B cell (primary cell): ENCODE results near the gene NOTUM. TPM values are rescaled to one million over a fixed set of nuclear protein-coding genes. Genes with fewer than 3 reads are reported as not detected.

Experiments used
- ATAC-seq: fragments of 200-7000 bp; cut with Tn5 transposase; one replicate; pipeline ENCODE4 v1.10.0; 2021; ENCODE audit warnings: low read depth, mild to moderate bottlenecking, moderate number of reproducible peaks, moderate library complexity
- CTCF ChIA-PET: fragments of 350-600 bp; sonication (Branson Sonifier 250); formaldehyde crosslinking; loops from one replicate; lab custom pipeline; 2021; ENCODE audit warnings: antibody characterized with exemption, inconsistent platforms; lab: Charles Lee
- POLR2A ChIA-PET: fragments of 350-600 bp; sonication (Branson Sonifier 250); formaldehyde crosslinking; loops from one replicate; lab custom pipeline; 2021; ENCODE audit warnings: antibody characterized with exemption; lab: Charles Lee
- DNase-seq: peaks from one replicate; pipeline ENCODE4 v3.0.0; 2013
- H2AFZ ChIP-seq: 2 replicates; pipeline ENCODE4 v1.6.1; 2012; ENCODE audit warnings: mild to moderate bottlenecking, low read depth, low read length; ENCODE audit not compliant: insufficient read depth, poor library complexity, severe bottlenecking
- H3K27ac ChIP-seq, 2 donors: 1 replicate in 1 of 2; 2 replicates in 1 of 2; pipeline ENCODE4 v1.5.1; 2012 to 2013; ENCODE audit warnings: low read length in 2 of 2, mild to moderate bottlenecking in 2 of 2, moderate library complexity in 1 of 2
- H3K27me3 ChIP-seq, 4 experiments: fragments of 200-600 bp in 1 of 4; sonication (generic) in 1 of 4; replicated peaks in 1 of 4; 1 replicate in 2 of 4; 2 replicates in 2 of 4; pipeline versions ENCODE4 v1.6.1 to v1.7.0; 2013 to 2016; ENCODE audit warnings: low read length in 3 of 4, mild to moderate bottlenecking in 2 of 4, mixed read lengths in 1 of 4, moderate library complexity in 1 of 4; ENCODE audit not compliant: insufficient read depth in 4 of 4, control insufficient read depth in 3 of 4; ENCODE audit errors: control extremely low read depth in 1 of 4
- H3K36me3 ChIP-seq, 2 experiments: replicated peaks in 1 of 2; 1 replicate in 1 of 2; 2 replicates in 1 of 2; pipeline versions ENCODE4 v1.6.1 to v1.7.1; 2013; ENCODE audit warnings: low read length in 1 of 2; ENCODE audit not compliant: insufficient read depth in 2 of 2, control insufficient read depth in 1 of 2; ENCODE audit errors: control extremely low read depth in 1 of 2, extremely low read depth in 1 of 2
- H3K4me1 ChIP-seq, 2 donors: fragments of 200-600 bp in 1 of 2; sonication (generic) in 1 of 2; 1 replicate in 1 of 2; 2 replicates in 1 of 2; pipeline versions ENCODE4 v1.5.1 to v1.6.1; 2013 to 2017; ENCODE audit warnings: low read length in 2 of 2; ENCODE audit not compliant: control insufficient read depth in 2 of 2, insufficient read depth in 2 of 2
- H3K4me2 ChIP-seq: replicated peaks from 2 replicates; pipeline ENCODE3; 2012; ENCODE audit warnings: mild to moderate bottlenecking, low read depth, low read length; ENCODE audit not compliant: poor library complexity, severe bottlenecking
- H3K4me3 ChIP-seq, 5 experiments: fragments of 200-600 bp in 1 of 5; sonication (generic) in 1 of 5; 1 replicate in 3 of 5; 2 replicates in 2 of 5; pipeline versions ENCODE4 v1.5.1 to v1.7.0; 2011 to 2016; ENCODE audit warnings: low read length in 4 of 5, mild to moderate bottlenecking in 4 of 5, low read depth in 2 of 5, control low read depth in 1 of 5, moderate library complexity in 1 of 5; ENCODE audit not compliant: insufficient read depth in 1 of 5; ENCODE audit errors: control extremely low read depth in 1 of 5, extremely low read depth in 1 of 5
- H3K79me2 ChIP-seq: fragments of 200-600 bp; sonication (generic); one replicate; pipeline ENCODE4 v1.6.0; 2016; ENCODE audit warnings: low read length; ENCODE audit not compliant: control insufficient read depth, insufficient read depth
- H3K9ac ChIP-seq: fragments of 200-600 bp; sonication (generic); 2 replicates; pipeline ENCODE4 v1.6.1; 2017; ENCODE audit warnings: mild to moderate bottlenecking, low read length, moderate library complexity
- H3K9me3 ChIP-seq, 3 donors: one replicate each; pipeline versions ENCODE4 v1.6.1 to v1.7.1; 2013; ENCODE audit warnings: low read length in 2 of 3; ENCODE audit not compliant: control insufficient read depth in 2 of 3, insufficient read depth in 1 of 3; ENCODE audit errors: control extremely low read depth in 1 of 3
- H4K20me1 ChIP-seq: 2 replicates; pipeline ENCODE4 v1.6.0; 2012; ENCODE audit warnings: mild to moderate bottlenecking, low read length; ENCODE audit not compliant: insufficient read depth, control insufficient read depth, poor library complexity, severe bottlenecking
- H3K27ac Mint-ChIP-seq: one replicate; pipeline ENCODE4 v1.8.0; 2021; ENCODE audit warnings: mixed read lengths
- H3K27me3 Mint-ChIP-seq: one replicate; pipeline ENCODE4 v1.8.0; 2021; ENCODE audit warnings: mixed read lengths
- H3K4me1 Mint-ChIP-seq: one replicate; pipeline ENCODE4 v1.8.0; 2021; ENCODE audit warnings: mixed read lengths
- H3K4me3 Mint-ChIP-seq: one replicate; pipeline ENCODE4 v1.8.0; 2021; ENCODE audit warnings: mixed read lengths
- H3K9me3 Mint-ChIP-seq: one replicate; pipeline ENCODE4 v1.8.0; 2022; ENCODE audit warnings: mixed read lengths; ENCODE audit not compliant: insufficient read depth
- EZH2 ChIP-seq: IDR thresholded peaks from 2 replicates; pipeline ENCODE4 v1.6.1; 2012; ENCODE audit warnings: borderline replicate concordance, low read depth, mild to moderate bottlenecking, moderate library complexity, low read length; ENCODE audit not compliant: insufficient read depth, poor library complexity, severe bottlenecking
- WGBS: methylation state at CpG from one replicate; pipeline ENCODE4 v1.1.5; 2013; ENCODE audit warnings: missing lambda C conversion rate; ENCODE audit not compliant: insufficient coverage; 5-methylcytosine and 5-hydroxymethylcytosine counted together
- intact Hi-C: fragments of 100-400 bp; cut with micrococcal nuclease; formaldehyde crosslinking; loops from one replicate; pipeline ENCODE4 v1.10.0; 2022
- polyA plus RNA-seq: library from polyadenylated mRNA; depleted of rRNA; stranded (reverse); fragments of >200 nt; gene quantifications from 2 replicates; pipeline ENCODE4 v1.2.3, GENCODE V29; 2012
- total RNA-seq, 2 donors: library from RNA; stranded (reverse); fragments of 120-200 nt in 1 of 2; gene quantifications; 1 replicate in 1 of 2; 2 replicates in 1 of 2; pipeline versions ENCODE4 v1.2.3 to v1.2.4, GENCODE V29; 2013 to 2022
- TF ChIP-seq, protein P1 (sequence below): fragments of 200-600 bp; IDR thresholded peaks from one replicate; pipeline ENCODE4 v1.8.0; 2022; ENCODE audit warnings: antibody characterized with exemption, mild to moderate bottlenecking

Gene NOTUM
- total and polyA plus RNA-seq, 2 donors (not counting 1 experiment from before 2014, with no cell fraction given) = not detected

GRCh38 chr17:81955058-81955681, 5.8 kb downstream of the NOTUM start:
- peaks cover 18% of the 10 kb centered on the region for H3K27me3 Mint-ChIP-seq
- ATAC-seq (no peak), DNase-seq (no peak)
- no peak overlapping the region for H3K4me2 ChIP-seq
- H3K36me3 ChIP-seq = no peaks in the 10 kb centered on the region
- H3K27ac ChIP-seq = no peak overlapping the region
- H3K27me3 ChIP-seq = peaks cover 0 to 48% (median 22%) of the 10 kb centered on the region in 4 experiments
- H3K9me3 ChIP-seq = peaks cover 0 to 10% (median 0%) of the 10 kb centered on the region in 3 donors
- no peaks in the 10 kb centered on the region for H3K79me2 ChIP-seq
- H4K20me1 ChIP-seq = no peaks in the 10 kb centered on the region
- no peak overlapping the region for H3K4me3 ChIP-seq
- no peak overlapping the region for H2AFZ ChIP-seq
- POLR2A ChIA-PET = no interaction called here
- over 99% methylated on average over 18 of the region's 26 CpGs for WGBS
- CTCF ChIA-PET = interaction anchor here (0.6 to 1.3 kb wide), 3 partner anchors 11 to 316 kb away, joined by 3 to 4 read pairs (median 4); no protein-coding TSS in a partner anchor
- no peak overlapping the region for H3K27ac Mint-ChIP-seq
- peaks cover 1% of the 10 kb centered on the region for H3K4me1 Mint-ChIP-seq
- H3K4me3 Mint-ChIP-seq = no peak overlapping the region
- peaks cover 10 to 11% of the 10 kb centered on the region in 2 donors for H3K4me1 ChIP-seq
- H3K9me3 Mint-ChIP-seq = no peaks in the 10 kb centered on the region
- intact Hi-C loops = no loop called here
- no peak overlapping the region for H3K9ac ChIP-seq
- TF ChIP-seq, protein P1, sequence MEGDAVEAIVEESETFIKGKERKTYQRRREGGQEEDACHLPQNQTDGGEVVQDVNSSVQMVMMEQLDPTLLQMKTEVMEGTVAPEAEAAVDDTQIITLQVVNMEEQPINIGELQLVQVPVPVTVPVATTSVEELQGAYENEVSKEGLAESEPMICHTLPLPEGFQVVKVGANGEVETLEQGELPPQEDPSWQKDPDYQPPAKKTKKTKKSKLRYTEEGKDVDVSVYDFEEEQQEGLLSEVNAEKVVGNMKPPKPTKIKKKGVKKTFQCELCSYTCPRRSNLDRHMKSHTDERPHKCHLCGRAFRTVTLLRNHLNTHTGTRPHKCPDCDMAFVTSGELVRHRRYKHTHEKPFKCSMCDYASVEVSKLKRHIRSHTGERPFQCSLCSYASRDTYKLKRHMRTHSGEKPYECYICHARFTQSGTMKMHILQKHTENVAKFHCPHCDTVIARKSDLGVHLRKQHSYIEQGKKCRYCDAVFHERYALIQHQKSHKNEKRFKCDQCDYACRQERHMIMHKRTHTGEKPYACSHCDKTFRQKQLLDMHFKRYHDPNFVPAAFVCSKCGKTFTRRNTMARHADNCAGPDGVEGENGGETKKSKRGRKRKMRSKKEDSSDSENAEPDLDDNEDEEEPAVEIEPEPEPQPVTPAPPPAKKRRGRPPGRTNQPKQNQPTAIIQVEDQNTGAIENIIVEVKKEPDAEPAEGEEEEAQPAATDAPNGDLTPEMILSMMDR = no peak
- TF ChIP-seq EZH2 = no peak
